ENCODE results near the gene CNPY1.

GRCh38 chr7:155511702-155511996 is 34.7 kb downstream of the CNPY1 start:
- TF ChIP-seq CTCF (IDR thresholded peaks at IDR 0.05) (no peak), POLR2A (IDR thresholded peaks at IDR 0.05) (no peak)

Data from adrenal gland (tissue), 5 donors.